ENCODE measurements around the gene TMEM9B.
"Not testable (repeated sequence)": the region's sequence is repeated elsewhere in the genome, so short reads cannot be mapped to it uniquely, and the experiment has no call there.

Gene TMEM9B

GRCh38 chr11:8948886-8949285 is 15.4 kb downstream of the TMEM9B start:
- TF ChIP-seq, protein P1, sequence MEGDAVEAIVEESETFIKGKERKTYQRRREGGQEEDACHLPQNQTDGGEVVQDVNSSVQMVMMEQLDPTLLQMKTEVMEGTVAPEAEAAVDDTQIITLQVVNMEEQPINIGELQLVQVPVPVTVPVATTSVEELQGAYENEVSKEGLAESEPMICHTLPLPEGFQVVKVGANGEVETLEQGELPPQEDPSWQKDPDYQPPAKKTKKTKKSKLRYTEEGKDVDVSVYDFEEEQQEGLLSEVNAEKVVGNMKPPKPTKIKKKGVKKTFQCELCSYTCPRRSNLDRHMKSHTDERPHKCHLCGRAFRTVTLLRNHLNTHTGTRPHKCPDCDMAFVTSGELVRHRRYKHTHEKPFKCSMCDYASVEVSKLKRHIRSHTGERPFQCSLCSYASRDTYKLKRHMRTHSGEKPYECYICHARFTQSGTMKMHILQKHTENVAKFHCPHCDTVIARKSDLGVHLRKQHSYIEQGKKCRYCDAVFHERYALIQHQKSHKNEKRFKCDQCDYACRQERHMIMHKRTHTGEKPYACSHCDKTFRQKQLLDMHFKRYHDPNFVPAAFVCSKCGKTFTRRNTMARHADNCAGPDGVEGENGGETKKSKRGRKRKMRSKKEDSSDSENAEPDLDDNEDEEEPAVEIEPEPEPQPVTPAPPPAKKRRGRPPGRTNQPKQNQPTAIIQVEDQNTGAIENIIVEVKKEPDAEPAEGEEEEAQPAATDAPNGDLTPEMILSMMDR (conservative IDR thresholded peaks at IDR 0.05): no peak
- no peak overlapping the region for H3K27ac ChIP-seq

DNA sequence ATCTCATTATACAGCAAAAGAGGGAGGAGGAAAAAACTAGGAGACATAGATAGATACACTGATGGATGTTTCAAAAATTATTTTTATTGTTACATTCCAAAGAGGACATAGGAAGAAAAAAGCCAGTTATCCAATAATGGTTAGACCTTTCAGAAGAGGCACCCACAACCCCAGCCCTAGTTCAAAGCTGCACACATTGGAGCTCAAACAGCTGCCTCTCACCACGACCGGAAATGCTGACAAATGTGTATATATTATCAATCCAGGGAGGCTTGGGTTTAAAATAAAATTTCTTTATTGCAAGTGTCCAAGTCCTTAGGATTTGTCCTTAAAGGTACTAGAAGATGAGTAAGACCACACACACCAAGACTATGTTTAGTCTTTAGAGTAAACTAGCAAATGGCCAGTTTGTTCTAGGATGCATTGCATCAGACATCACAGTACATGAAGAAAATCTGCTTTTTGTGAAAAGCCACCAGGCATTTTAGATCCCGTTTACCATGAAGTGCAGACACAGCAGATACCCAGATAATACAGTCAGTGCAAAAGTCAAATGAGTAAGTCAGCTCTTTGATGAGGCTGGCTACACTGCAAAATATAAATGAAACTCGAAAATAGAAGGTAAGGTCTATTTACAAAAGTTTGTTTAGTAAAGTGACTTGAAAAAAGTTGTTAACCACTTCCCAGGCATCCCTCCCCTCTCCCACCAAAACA is 16.9 kb downstream of the TMEM9B start:
- TF ChIP-seq, protein P1 (conservative IDR thresholded peaks at IDR 0.05): no peak

GRCh38 chr11:8942518-8943066 is 21.6 kb downstream of the TMEM9B start, which contains the start of gene ASCL3:
ASCL3 (minus strand) TSS chr11:8943016; CDS start chr11:8938161, 4,855 bp downstream.
- TF ChIP-seq, protein P1 (conservative IDR thresholded peaks at IDR 0.05): no peak
- H3K27ac ChIP-seq: no peak within 1 kb of the TSS

More for the DNA sequence above, 16.9 kb downstream of the TMEM9B start:
- H3K27ac ChIP-seq: no peak overlapping the region

DNA sequence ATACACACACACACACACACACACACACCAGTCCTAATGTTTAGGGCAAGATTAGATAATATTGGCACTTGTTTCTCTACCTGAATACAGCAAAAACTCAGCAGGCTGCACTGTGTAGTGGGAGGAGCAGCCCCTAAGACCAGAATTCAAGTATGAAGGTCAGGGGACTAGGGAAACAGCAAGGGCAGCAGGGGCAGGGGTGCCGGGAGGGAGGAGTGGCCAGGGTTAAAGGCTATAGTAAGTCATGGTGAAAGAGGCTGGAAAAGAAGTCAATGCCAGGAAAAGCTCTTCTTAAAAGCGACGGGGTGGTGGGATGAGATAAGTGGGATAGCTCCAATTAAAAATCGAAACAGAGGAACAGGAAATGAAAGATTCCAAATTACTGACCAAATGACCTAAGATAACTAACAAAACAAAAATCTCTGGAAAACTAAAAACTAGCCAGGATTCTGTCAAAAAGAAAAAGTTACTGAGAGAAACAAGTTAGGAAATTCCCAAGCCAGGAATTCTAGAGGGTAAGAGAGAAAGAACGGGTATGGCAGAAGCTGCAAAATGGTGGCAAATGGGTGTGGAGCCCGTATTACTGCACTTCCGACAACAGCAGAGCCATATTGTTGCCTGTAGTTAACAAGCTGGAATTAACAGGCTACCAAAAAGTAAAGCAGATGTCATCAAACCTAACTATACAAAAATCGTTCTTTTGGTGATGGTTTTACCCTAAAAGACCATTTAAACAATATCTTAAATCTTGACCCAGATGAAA is 22.7 kb downstream of the TMEM9B start:
- TF ChIP-seq, protein P1 (conservative IDR thresholded peaks at IDR 0.05): no peak
- H3K27ac ChIP-seq: no peak overlapping the region

GRCh38 chr11:8937659-8938058 is 26.6 kb downstream of the TMEM9B start:
- no peak overlapping the region for H3K27ac ChIP-seq
- TF ChIP-seq, protein P1 (conservative IDR thresholded peaks at IDR 0.05): no peak

DNA sequence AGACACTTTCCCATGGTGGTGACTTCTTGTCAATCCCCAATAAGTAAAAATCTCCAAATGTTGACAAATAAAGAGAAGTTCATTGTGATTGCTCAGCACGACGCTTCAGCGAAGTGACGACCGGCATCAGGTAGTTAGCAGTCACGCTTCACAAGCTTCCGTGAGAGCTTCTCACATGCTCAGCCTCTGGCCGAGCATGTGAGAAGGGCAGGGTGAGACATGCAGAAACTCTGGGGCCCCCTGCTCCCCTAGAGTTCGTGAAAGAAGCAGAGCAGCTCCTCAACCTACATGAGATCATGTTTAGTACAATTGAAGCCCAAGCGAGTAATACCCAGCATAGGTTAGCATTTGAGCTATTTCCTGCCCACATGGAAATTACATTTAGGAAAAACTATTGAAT is 27.1 kb downstream of the TMEM9B start:
- no peak overlapping the region for H3K27ac ChIP-seq
- TF ChIP-seq, protein P1 (conservative IDR thresholded peaks at IDR 0.05): no peak

GRCh38 chr11:8935789-8936188 is 28.5 kb downstream of the TMEM9B start:
- not testable (repeated sequence) for H3K27ac ChIP-seq

Measured in VCaP (cell line).